Subcutaneous adipose tissue (tissue), 4 donors: Measurements from ENCODE around the gene MYO18B. TPM values are rescaled to one million over a fixed set of nuclear protein-coding genes. Genes with fewer than 3 reads are reported as not detected.

Experiments used
- CTCF ChIP-seq: fragments of 450-650 bp; IDR thresholded peaks from one replicate; pipeline ENCODE4 v1.5.1; 2016; ENCODE audit warnings: low read depth, mild to moderate bottlenecking, control low read depth, antibody characterized with exemption, moderate library complexity
- total RNA-seq, 4 donors: library from RNA; depleted of rRNA; stranded (reverse); fragments of >200 nt; gene quantifications; one replicate each; pipeline ENCODE4 v1.1.0, GENCODE V29; 2016

MYO18B gene
- total RNA-seq, 4 donors from 2014 or later, result under 0.01 TPM; not detected in 3

DNA sequence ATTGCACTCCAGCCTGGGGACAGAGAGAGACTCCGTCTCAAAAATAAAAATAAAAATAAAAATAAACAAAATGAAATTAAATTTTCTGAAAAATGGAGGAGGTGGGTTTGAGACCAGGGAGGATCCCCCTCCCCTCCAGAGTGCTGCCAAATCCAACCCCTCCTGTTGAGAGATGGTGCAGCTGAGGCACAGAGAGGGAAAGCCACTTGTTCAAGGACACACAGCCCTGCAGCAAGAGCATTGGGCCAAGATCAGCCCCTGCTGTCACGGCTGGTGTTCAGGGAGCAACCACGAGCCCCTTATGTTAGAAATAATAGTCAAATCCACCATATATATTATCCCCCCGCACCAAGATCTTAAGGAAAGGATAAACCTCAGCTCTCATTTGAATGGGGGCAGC lies 2.7 kb downstream of the MYO18B start:
- TF ChIP-seq CTCF, result no peak

DNA sequence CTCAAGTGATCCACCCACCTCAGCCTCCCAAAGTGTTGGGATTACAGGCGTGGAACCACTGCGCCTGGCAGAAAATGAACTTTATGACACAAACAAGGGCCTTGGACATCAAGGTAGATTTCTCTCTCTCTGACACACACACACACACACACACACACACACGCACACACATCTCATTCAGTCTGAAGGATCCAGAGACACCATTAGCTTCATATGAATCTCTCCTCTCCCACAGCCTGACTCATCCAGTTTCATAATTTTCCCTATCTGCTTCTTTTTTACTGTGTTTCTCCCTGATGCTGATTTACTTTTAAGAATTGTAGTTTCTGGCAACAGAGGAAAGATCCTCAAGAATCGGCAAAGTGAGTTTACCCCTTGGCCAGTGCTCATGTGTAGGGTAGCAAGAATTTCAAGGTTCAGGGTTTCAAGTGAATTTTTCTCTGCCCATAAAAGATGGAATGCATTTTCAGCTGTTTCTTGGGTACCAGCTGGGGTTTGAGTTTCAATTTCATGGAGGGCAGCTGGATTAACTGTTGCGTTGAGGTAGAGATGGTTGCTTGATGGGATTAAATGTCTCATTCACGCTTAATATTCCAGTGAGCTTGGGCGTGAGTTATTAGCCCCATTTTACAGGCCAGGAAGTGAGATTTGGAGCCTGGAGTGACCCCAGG lies 3.5 kb downstream of the MYO18B start:
- TF ChIP-seq CTCF, result no peak

- TF ChIP-seq CTCF, result no peak
Observed at GRCh38 chr22:25746012-25746373, 4.0 kb downstream of the MYO18B start.

DNA sequence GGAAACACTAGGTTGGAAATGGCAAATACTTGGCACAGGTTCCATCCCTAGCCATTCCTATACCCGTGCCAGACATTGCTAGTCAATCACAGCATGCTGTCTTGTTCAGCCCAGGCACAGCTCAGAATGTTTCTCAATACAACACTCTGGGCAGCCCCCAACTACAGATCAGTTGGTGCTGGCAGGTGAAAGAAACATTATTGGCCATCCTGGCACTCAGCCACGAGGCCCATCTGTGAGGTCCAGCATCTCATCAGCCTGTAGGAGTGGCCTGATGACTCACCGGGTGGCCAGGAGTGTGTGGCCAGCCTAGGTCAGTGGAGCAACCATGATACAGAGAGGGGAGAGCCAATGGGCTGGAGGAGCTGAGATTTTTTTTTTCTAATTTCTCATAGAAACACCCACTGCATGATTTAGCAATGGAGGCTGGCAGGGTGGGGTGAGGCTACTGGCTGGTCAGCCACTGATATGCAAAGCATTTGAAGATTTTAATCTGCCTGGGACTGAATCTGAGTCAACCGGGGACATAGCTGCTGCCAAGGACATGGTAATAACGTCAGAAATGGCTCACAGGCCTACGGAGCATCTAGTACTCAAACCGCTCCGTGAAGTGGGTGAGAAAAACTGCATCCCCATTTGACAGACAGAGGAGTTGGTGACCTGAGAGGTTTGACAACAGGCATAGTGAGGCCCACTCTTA lies 5.4 kb downstream of the MYO18B start:
- no peak for TF ChIP-seq CTCF

GRCh38 chr22:25748140-25748539 lies 6.2 kb downstream of the MYO18B start:
- no peak for TF ChIP-seq CTCF

GRCh38 chr22:25748704-25749103 lies 6.7 kb downstream of the MYO18B start:
- no peak for TF ChIP-seq CTCF

DNA sequence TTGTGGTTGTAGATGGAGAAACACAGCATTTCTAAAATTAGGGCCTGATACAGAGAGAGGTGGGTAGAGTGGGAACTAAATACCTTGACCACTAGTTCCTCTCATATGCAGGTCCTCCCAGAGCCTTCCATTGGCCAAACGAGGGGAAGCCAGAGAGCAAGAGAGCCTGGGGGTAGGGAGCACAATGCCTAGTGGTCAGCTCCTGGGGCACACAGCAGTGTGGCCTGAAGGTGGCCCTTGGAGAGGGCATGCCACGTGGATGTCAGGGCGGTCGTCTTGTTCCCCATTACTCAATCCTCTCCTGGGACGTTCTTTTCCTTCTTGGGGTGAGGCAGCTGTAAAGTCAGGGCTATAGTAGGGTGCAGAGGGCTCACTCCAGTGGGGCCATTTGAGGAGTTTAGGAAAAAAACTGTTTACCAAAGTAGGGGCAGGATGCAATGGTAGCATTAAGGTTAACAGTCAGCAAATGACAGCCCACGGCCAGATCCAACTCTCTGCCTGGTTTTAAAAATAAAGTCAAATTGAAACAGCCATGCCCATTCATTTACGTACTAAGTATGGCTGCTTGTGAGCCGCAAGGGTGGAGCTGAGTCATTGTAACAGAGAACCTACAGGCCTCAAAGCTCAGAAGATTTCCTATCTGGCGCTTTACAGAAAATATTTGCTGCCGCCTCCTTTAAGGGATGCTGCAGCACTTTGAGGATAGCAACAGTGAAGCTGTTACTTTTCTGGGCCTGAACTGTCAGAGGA lies 7.6 kb downstream of the MYO18B start:
- no peak for TF ChIP-seq CTCF
